GM12878 (cell line): Measurements from ENCODE around the gene LOXL4. TPM values are rescaled to one million over a fixed set of nuclear protein-coding genes. Genes with fewer than 3 reads are reported as not detected.

Experiments used
- ATAC-seq: fragments of 200-7000 bp; cut with Tn5 transposase; 3 replicates; pipeline ENCODE4 v1.9.1; 2020; ENCODE audit warnings: mild to moderate bottlenecking, moderate library complexity
- BruUV-seq: library from RNA; stranded (reverse); fragments of 400-500 nt; replicated peaks from 2 replicates; lab custom pipeline; 2021; lab: Mats Ljungman, UMichigan
- CTCF ChIA-PET: fragments of 300-600 bp; sonication (Branson Sonifier 250); formaldehyde crosslinking; extraction: SDS; loops from one replicate; lab custom pipeline; 2021; ENCODE audit warnings: inconsistent platforms; lab: Yijun Ruan, JAX
- POLR2A ChIA-PET: fragments of 350-600 bp; formaldehyde crosslinking; extraction: SDS; loops from one replicate; lab custom pipeline; 2021; ENCODE audit warnings: inconsistent platforms; lab: Charles Lee
- RAD21 ChIA-PET: fragments of 300-600 bp; sonication (Branson Sonifier 250); formaldehyde crosslinking; loops from one replicate; lab custom pipeline; 2023; ENCODE audit warnings: antibody characterized with exemption; ENCODE audit not compliant: unreplicated experiment; lab: Charles Lee
- SMC1A ChIA-PET: fragments of 300-600 bp; sonication (Branson Sonifier 250); formaldehyde crosslinking; loops from one replicate; lab custom pipeline; 2023; ENCODE audit not compliant: unreplicated experiment, uncharacterized antibody; lab: Charles Lee
- DNase-seq: peaks from one replicate; pipeline ENCODE4 v3.0.0-alpha.2; 2011; ENCODE audit warnings: low read depth, low spot score
- FAIRE-seq: peaks from 3 replicates; lab custom pipeline; 2011; peaks lifted over from hg19 to GRCh38; lab: Jason Lieb, UNC
- H2AFZ ChIP-seq: 2 replicates; pipeline ENCODE4 v1.6.0; 2011; ENCODE audit warnings: low read depth, low read length, control low read depth; ENCODE audit not compliant: control insufficient read depth
- H3K27ac ChIP-seq: 2 replicates; pipeline ENCODE4 v1.5.1; 2011; ENCODE audit warnings: control low read depth; ENCODE audit not compliant: control insufficient read depth, insufficient read depth
- H3K27me3 ChIP-seq, 2 experiments: replicated peaks in 1 of 2; 2 replicates each; pipeline versions ENCODE4 v1.6.0 to v1.6.1; 2011; ENCODE audit warnings: low read length in 1 of 2; ENCODE audit not compliant: control insufficient read depth in 2 of 2, insufficient read depth in 2 of 2
- H3K36me3 ChIP-seq, 2 experiments: 2 replicates each; pipeline ENCODE4 v1.5.1; 2011; ENCODE audit warnings: low read length in 1 of 2; ENCODE audit not compliant: control insufficient read depth in 2 of 2, insufficient read depth in 2 of 2
- H3K4me1 ChIP-seq: 2 replicates; pipeline ENCODE4 v1.6.1; 2011; ENCODE audit warnings: mild to moderate bottlenecking, low read length, moderate library complexity, mixed read lengths; ENCODE audit not compliant: control insufficient read depth, insufficient read depth
- H3K4me2 ChIP-seq: 2 replicates; pipeline ENCODE4 v1.6.0; 2011; ENCODE audit warnings: control low read depth; ENCODE audit not compliant: control insufficient read depth, insufficient read depth
- H3K4me3 ChIP-seq: fragments of 200-600 bp; sonication (generic); 2 replicates; pipeline ENCODE4 v1.5.1; 2016
- H3K79me2 ChIP-seq: 2 replicates; pipeline ENCODE4 v1.6.0; 2011; ENCODE audit warnings: low read length; ENCODE audit not compliant: control insufficient read depth, insufficient read depth
- H3K9ac ChIP-seq: 2 replicates; pipeline ENCODE4 v1.8.0; 2011; ENCODE audit warnings: low read length, control low read depth, mixed read lengths; ENCODE audit not compliant: control insufficient read depth, insufficient read depth
- H3K9me3 ChIP-seq: replicated peaks from 3 replicates; pipeline ENCODE4 v1.5.1; 2011; ENCODE audit warnings: mild to moderate bottlenecking, low read length; ENCODE audit not compliant: control insufficient read depth, insufficient read depth
- H4K20me1 ChIP-seq: 2 replicates; pipeline ENCODE4 v1.6.0; 2011; ENCODE audit not compliant: control insufficient read depth, insufficient read depth
- FOXK2 ChIP-seq: fragments of 450-650 bp; IDR thresholded peaks from 2 replicates; pipeline ENCODE4 v1.6.1; 2017; ENCODE audit warnings: mild to moderate bottlenecking, moderate library complexity
- NFYA ChIP-seq: IDR thresholded peaks from 2 replicates; pipeline ENCODE4 v1.6.1; 2011; ENCODE audit warnings: low read depth, mild to moderate bottlenecking, low read length, improper control_type of control experiment, borderline replicate concordance
- STAT3 ChIP-seq: IDR thresholded peaks from 2 replicates; pipeline ENCODE4 v1.6.1; 2011; ENCODE audit warnings: low read depth, low read length, improper control_type of control experiment
- ZNF622 ChIP-seq: fragments of 450-650 bp; IDR thresholded peaks from 2 replicates; pipeline ENCODE4 v1.6.1; 2017; ENCODE audit warnings: mild to moderate bottlenecking, inconsistent platforms
- WGBS: methylation state at CpG from one replicate; pipeline ENCODE4 v1.1.6; 2016; ENCODE audit warnings: low lambda C conversion rate; ENCODE audit not compliant: insufficient replicate concordance, insufficient coverage; ENCODE audit errors: missing lambda C conversion rate; 5-methylcytosine and 5-hydroxymethylcytosine counted together
- in situ Hi-C: fragments of 300-500 bp; cut with MboI; formaldehyde crosslinking; loops from 9 replicates; pipeline ENCODE4 v1.14.3; 2018; ENCODE audit warnings: mixed read lengths
- intact Hi-C: fragments of 100-400 bp; cut with micrococcal nuclease; formaldehyde crosslinking; loops from one replicate; pipeline ENCODE4 v1.14.2; 2022; ENCODE audit not compliant: unreplicated experiment
- polyA plus RNA-seq, 11 experiments: library from polyadenylated mRNA; depleted of rRNA in 4 of 11; unstranded in 6 of 11; stranded (reverse) in 5 of 11; fragments of >200 nt; fragmentation: Nextera tagmentation in 4 of 11; fragmentation: Illumina TruSeq in 1 of 11; extraction: Ambion mirVana in 4 of 11; extraction: Trizol in 1 of 11; gene quantifications; 1 replicate in 1 of 11; 2 replicates in 10 of 11; pipeline versions ENCODE4 v1.2.1 to v1.2.3, GENCODE V29; 2011 to 2016; ENCODE audit warnings: inconsistent platforms in 2 of 11, missing spikeins in 2 of 11, low read depth in 1 of 11
- total RNA-seq, 4 experiments: library from RNA; depleted of rRNA in 3 of 4; stranded (reverse); fragments of >200 nt in 3 of 4; fragmentation: Illumina TruSeq in 1 of 4; extraction: Trizol in 1 of 4; gene quantifications; 2 replicates each; pipeline versions ENCODE4 v1.2.1 to v1.2.3, GENCODE V29; 2013 to 2021
- TF ChIP-seq, protein P1 (sequence below), 3 experiments: IDR thresholded peaks in 2 of 3; conservative IDR thresholded peaks in 1 of 3; 2 replicates each; pipeline ENCODE4 v1.5.1; 2011; ENCODE audit warnings: low read depth in 3 of 3, low read length in 3 of 3, mild to moderate bottlenecking in 3 of 3, control low read depth in 2 of 3, moderate library complexity in 2 of 3, inconsistent platforms in 1 of 3, mixed read lengths in 1 of 3; ENCODE audit not compliant: control insufficient read depth in 2 of 3, insufficient read depth in 1 of 3; ENCODE audit errors: extremely low read depth in 1 of 3
- TF ChIP-seq, protein P2 (sequence below): fragments of 450-650 bp; formaldehyde crosslinking; IDR thresholded peaks from 2 replicates; pipeline ENCODE4 v1.4.0; 2022; ENCODE audit warnings: mild to moderate bottlenecking, moderate library complexity
- TF ChIP-seq, protein P3 (sequence below): IDR thresholded peaks from 2 replicates; pipeline ENCODE4 v1.6.1; 2012; ENCODE audit warnings: low read depth, low read length, improper control_type of control experiment
- TF ChIP-seq, protein P4 (sequence below): fragments of 450-650 bp; IDR thresholded peaks from 2 replicates; pipeline ENCODE4 v1.6.1; 2018; ENCODE audit warnings: borderline replicate concordance, mild to moderate bottlenecking; ENCODE audit not compliant: partially characterized antibody
- TF ChIP-seq, protein P5 (sequence below): fragments of 450-650 bp; IDR thresholded peaks from 2 replicates; pipeline ENCODE4 v1.6.1; 2016; ENCODE audit warnings: mild to moderate bottlenecking, moderate library complexity, borderline replicate concordance

The LOXL4 gene
- total and polyA plus RNA-seq, 10 of the 15 experiments (the other 5 are each of a cell fraction or from before 2014, with no cell fraction given): 0.02 to 0.12 (median 0.08) TPM; not detected in 3

DNA sequence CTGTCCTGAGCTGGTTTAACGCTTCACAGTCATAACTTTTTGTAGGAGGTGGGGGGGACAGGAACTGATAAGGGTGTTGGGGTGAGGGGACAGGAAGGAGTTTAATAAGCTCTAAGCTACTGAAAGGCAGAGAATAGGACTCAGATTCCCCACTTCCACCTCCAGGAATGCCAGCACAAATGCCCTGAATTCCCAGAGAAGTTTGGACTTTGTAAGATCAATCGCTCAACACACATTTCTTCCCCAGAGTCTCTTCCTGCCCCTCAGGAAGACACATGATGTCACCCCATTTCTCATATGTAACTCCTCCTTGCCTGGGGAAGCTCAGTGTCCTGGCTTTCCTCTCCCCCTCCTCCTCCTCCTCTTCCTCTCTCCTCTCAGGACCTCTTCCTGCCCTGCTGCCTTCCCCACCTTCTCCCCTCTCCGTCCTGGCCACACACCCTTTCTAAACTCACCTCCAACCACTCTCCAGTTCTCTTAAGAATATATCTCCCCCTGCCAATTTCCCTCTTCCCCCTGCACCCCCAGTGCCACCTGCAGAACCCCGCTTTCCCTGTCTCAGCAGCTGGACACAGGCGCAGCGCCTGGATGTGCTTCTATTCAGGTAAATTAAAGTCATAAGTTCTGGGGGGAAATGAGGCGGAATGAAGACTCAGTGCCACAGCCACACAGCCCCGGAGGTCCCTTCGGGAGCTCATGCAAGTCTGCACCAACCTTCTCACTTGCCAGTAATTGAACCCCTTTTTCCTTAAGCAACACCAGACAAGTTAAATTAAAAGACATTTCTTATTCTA is 5.3 kb upstream of the LOXL4 start:
- Histone ChIP-seq H3K4me1 (no peaks in the 10 kb centered on the region), H3K9me3 (no peaks in the 10 kb centered on the region), H3K27me3 (peaks cover 6 to 7% of the 10 kb centered on the region in 2 experiments), H3K27ac (no peak overlapping the region), H3K9ac (no peak overlapping the region), H3K36me3 (no peaks in the 10 kb centered on the region), H4K20me1 (peaks cover 3% of the 10 kb centered on the region; the same call in 1 of the 2 replicates), H3K4me3 (no peak overlapping the region), H3K4me2 (no peak overlapping the region), H3K79me2 (no peaks in the 10 kb centered on the region), H2AFZ (no peak overlapping the region)
- ATAC-seq (no peak), DNase-seq (no peak), FAIRE-seq (no peak)
- POLR2A ChIA-PET: no interaction called here
- CTCF ChIA-PET: no interaction called here
- no TSS peak for BruUV-seq
- SMC1A ChIA-PET: no interaction called here
- in situ Hi-C loops: no loop called here
- RAD21 ChIA-PET: no interaction called here
- intact Hi-C loops: no loop called here
- WGBS: 60% methylated on average over 9 of the region's 9 CpGs
- TF ChIP-seq, protein P1, sequence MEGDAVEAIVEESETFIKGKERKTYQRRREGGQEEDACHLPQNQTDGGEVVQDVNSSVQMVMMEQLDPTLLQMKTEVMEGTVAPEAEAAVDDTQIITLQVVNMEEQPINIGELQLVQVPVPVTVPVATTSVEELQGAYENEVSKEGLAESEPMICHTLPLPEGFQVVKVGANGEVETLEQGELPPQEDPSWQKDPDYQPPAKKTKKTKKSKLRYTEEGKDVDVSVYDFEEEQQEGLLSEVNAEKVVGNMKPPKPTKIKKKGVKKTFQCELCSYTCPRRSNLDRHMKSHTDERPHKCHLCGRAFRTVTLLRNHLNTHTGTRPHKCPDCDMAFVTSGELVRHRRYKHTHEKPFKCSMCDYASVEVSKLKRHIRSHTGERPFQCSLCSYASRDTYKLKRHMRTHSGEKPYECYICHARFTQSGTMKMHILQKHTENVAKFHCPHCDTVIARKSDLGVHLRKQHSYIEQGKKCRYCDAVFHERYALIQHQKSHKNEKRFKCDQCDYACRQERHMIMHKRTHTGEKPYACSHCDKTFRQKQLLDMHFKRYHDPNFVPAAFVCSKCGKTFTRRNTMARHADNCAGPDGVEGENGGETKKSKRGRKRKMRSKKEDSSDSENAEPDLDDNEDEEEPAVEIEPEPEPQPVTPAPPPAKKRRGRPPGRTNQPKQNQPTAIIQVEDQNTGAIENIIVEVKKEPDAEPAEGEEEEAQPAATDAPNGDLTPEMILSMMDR (IDR thresholded peaks at IDR 0.05 in 2 of 3, conservative IDR thresholded peaks at IDR 0.05 in 1 of 3; ENCODE audit: control insufficient read depth in 2 of 3, extremely low read depth in 1 of 3, insufficient read depth in 1 of 3, low read depth in 3 of 3, low read length in 3 of 3): no peak
- TF ChIP-seq STAT3 (no peak), FOXK2 (no peak), ZNF622 (no peak), NFYA (no peak)
- TF ChIP-seq, protein P2, sequence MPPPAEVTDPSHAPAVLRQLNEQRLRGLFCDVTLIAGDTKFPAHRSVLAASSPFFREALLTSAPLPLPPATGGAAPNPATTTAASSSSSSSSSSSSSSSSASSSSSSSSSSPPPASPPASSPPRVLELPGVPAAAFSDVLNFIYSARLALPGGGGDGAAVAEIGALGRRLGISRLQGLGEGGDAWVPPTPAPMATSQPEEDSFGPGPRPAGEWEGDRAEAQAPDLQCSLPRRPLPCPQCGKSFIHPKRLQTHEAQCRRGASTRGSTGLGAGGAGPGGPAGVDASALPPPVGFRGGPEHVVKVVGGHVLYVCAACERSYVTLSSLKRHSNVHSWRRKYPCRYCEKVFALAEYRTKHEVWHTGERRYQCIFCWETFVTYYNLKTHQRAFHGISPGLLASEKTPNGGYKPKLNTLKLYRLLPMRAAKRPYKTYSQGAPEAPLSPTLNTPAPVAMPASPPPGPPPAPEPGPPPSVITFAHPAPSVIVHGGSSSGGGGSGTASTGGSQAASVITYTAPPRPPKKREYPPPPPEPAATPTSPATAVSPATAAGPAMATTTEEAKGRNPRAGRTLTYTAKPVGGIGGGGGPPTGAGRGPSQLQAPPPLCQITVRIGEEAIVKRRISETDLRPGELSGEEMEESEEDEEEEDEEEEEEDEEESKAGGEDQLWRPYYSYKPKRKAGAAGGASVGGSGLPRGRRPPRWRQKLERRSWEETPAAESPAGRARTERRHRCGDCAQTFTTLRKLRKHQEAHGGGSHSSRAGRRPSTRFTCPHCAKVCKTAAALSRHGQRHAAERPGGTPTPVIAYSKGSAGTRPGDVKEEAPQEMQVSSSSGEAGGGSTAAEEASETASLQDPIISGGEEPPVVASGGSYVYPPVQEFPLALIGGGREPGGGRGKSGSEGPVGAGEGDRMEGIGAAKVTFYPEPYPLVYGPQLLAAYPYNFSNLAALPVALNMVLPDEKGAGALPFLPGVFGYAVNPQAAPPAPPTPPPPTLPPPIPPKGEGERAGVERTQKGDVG (CRISPR knock-in tag): no peak
- TF ChIP-seq, protein P3, sequence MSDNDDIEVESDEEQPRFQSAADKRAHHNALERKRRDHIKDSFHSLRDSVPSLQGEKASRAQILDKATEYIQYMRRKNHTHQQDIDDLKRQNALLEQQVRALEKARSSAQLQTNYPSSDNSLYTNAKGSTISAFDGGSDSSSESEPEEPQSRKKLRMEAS: no peak
- TF ChIP-seq, protein P4, sequence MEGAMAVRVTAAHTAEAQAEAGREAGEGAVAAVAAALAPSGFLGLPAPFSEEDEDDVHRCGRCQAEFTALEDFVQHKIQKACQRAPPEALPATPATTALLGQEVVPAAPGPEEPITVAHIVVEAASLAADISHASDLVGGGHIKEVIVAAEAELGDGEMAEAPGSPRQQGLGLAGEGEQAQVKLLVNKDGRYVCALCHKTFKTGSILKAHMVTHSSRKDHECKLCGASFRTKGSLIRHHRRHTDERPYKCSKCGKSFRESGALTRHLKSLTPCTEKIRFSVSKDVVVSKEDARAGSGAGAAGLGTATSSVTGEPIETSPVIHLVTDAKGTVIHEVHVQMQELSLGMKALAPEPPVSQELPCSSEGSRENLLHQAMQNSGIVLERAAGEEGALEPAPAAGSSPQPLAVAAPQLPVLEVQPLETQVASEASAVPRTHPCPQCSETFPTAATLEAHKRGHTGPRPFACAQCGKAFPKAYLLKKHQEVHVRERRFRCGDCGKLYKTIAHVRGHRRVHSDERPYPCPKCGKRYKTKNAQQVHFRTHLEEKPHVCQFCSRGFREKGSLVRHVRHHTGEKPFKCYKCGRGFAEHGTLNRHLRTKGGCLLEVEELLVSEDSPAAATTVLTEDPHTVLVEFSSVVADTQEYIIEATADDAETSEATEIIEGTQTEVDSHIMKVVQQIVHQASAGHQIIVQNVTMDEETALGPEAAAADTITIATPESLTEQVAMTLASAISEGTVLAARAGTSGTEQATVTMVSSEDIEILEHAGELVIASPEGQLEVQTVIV: no peak
- TF ChIP-seq, protein P5, sequence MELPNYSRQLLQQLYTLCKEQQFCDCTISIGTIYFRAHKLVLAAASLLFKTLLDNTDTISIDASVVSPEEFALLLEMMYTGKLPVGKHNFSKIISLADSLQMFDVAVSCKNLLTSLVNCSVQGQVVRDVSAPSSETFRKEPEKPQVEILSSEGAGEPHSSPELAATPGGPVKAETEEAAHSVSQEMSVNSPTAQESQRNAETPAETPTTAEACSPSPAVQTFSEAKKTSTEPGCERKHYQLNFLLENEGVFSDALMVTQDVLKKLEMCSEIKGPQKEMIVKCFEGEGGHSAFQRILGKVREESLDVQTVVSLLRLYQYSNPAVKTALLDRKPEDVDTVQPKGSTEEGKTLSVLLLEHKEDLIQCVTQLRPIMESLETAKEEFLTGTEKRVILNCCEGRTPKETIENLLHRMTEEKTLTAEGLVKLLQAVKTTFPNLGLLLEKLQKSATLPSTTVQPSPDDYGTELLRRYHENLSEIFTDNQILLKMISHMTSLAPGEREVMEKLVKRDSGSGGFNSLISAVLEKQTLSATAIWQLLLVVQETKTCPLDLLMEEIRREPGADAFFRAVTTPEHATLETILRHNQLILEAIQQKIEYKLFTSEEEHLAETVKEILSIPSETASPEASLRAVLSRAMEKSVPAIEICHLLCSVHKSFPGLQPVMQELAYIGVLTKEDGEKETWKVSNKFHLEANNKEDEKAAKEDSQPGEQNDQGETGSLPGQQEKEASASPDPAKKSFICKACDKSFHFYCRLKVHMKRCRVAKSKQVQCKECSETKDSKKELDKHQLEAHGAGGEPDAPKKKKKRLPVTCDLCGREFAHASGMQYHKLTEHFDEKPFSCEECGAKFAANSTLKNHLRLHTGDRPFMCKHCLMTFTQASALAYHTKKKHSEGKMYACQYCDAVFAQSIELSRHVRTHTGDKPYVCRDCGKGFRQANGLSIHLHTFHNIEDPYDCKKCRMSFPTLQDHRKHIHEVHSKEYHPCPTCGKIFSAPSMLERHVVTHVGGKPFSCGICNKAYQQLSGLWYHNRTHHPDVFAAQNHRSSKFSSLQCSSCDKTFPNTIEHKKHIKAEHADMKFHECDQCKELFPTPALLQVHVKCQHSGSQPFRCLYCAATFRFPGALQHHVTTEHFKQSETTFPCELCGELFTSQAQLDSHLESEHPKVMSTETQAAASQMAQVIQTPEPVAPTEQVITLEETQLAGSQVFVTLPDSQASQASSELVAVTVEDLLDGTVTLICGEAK: no peak
